Purkinje cell (primary cell): ENCODE data around the gene FERMT2. TPM values are rescaled to one million over a fixed set of nuclear protein-coding genes. Genes with fewer than 3 reads are reported as not detected.

ENCODE experiments used
- polyA plus RNA-seq: library from polyadenylated mRNA; unstranded; fragments of >200 nt; fragmentation: Nextera tagmentation; gene quantifications from 2 replicates; pipeline ENCODE4 v1.2.1, GENCODE V29; 2014

Gene FERMT2
- polyA plus RNA-seq = 14.0 and 17.0 TPM in 2 replicates

GRCh38 chr14:52950898-52951680, at the start of gene FERMT2:
TSS of gene FERMT2 (minus strand) at chr14:52951050. CDS start at chr14:52950568, 482 bp downstream.

Other genes starting within 250 kb of the FERMT2 start
- 250 and 271 TPM in 2 replicates for gene PSMC6, start 243.8 kb downstream of the FERMT2 start, polyA plus RNA-seq
- 11.5 and 12.8 TPM in 2 replicates for gene STYX, start 220.9 kb downstream of the FERMT2 start, polyA plus RNA-seq
- 6.6 and 10.8 TPM in 2 replicates for gene GNPNAT1, start 159.4 kb downstream of the FERMT2 start, polyA plus RNA-seq
- gene DDHD1, start 202.3 kb upstream of the FERMT2 start, polyA plus RNA-seq = 20.6 TPM in 2 replicates